Measurements from ENCODE around the gene USF3.
"Not testable (repeated sequence)": the region's sequence is repeated elsewhere in the genome, so short reads cannot be mapped to it uniquely, and the experiment has no call there.

USF3 gene

DNA sequence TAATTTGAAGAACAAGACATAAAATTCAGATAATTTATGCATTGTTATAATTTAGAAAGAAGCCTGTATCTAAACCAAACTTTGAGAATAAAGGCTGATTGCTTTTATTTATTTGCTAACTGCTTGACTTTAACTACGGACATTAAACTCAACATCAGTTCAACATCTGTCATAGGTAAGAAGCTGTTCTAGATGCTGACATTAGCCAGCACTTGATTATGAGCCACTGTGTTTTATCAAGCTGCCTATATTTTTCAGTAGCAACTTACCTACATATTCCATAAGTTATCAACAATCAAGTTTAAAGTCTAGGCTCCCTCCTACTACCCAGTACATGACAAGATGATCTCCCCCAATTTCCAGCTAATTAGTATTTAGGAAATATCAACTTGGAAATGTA, 42.1 kb downstream of the USF3 start:
- DNase-seq, result no peak

- no peak for DNase-seq
Observed at GRCh38 chr3:113649174-113649845, 47.1 kb downstream of the USF3 start.

- no peak for DNase-seq
Observed at GRCh38 chr3:113648524-113648923, 47.9 kb downstream of the USF3 start.

GRCh38 chr3:113643583-113643982, 52.9 kb downstream of the USF3 start:
- DNase-seq, result no peak

- DNase-seq, result no peak
Observed at GRCh38 chr3:113638910-113639309, 57.5 kb downstream of the USF3 start.

GRCh38 chr3:113637756-113638155, 58.7 kb downstream of the USF3 start:
- no peak for DNase-seq

GRCh38 chr3:113636034-113636433, 60.4 kb downstream of the USF3 start:
- not testable (repeated sequence) for DNase-seq

- no peak for DNase-seq
Observed at GRCh38 chr3:113634782-113635474, 61.5 kb downstream of the USF3 start.

DNA sequence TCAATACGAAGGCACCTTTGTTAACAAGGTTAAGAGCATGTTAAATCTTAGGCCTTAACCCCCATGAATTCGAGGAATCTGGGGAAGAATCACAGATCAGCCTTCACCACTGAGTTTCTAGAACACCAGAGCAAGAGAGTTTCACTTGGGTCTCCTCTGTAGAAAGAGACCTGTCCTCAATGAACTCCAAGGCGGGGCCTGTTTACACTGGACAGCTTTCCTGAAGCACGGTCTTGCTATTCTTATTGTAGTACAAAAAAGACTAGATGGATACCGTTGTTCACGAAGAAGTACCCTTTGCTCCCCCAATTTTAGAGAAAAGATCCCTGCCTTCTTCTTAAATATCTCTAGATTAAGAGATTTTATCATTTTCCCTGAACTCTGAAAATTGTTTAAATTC, 64.9 kb downstream of the USF3 start:
- no peak for DNase-seq

- no peak for DNase-seq
Observed at GRCh38 chr3:113630956-113631542, 65.4 kb downstream of the USF3 start.

DNA sequence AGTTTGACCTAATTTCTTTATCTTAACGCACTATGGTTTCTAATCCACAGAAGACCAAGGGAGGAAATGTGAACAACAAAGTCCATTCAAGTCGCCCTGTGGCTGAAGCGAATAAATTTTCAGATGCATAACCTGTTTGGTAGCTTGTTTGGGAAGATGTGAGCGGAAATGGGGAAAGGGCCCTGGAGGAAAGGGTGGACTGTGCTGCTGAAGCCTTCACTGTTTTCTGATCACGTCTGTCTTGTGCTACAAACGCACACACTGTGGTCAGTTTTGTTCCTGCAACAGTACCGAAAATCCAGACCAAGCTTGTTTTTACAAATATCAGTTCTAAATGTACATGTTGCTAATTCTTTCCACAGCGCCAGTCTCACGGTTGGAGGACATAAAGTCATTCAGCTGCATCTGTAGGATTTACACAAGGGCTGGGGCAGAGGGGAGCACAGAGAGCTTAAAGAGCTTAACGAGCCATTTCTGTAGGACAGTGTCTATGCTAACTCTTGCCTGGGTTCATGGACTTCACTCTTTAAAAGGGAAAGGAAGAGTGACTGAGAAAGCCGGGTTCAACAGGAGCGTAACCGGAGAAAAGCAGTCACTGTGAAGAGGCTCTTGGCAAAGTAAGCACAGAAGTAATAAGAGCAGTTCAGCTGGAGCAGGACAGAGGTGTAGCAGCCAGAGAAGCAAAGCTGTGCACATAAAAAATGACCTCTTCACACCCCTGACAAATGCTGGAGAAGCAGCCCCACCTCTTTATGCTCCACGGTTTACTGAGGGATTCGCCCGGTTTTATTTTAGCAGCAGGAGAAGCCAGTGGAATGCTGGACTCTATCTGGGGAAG, 66.6 kb downstream of the USF3 start:
- no peak for DNase-seq

DNA sequence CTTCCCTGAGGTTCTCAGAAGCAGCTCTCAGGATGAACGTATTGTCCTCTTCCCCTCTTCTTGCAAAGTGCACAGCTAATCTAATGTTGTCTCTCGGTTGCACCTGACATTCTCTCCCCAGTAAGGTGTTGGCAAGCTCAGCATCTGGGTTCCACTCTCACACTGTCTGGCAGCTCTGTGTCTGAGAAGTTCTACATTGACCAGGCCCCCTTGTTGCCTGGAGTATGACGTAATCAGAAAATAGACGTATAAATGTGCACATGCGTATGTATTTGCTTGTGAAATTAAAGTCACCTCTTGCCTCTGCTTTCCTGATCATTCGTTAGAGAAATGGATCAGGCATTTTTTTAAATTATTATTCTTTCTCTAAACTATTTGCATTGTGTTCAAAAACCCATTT, 67.7 kb downstream of the USF3 start:
- DNase-seq, result no peak

GRCh38 chr3:113628316-113628715, 68.1 kb downstream of the USF3 start:
- no peak for DNase-seq

DNA sequence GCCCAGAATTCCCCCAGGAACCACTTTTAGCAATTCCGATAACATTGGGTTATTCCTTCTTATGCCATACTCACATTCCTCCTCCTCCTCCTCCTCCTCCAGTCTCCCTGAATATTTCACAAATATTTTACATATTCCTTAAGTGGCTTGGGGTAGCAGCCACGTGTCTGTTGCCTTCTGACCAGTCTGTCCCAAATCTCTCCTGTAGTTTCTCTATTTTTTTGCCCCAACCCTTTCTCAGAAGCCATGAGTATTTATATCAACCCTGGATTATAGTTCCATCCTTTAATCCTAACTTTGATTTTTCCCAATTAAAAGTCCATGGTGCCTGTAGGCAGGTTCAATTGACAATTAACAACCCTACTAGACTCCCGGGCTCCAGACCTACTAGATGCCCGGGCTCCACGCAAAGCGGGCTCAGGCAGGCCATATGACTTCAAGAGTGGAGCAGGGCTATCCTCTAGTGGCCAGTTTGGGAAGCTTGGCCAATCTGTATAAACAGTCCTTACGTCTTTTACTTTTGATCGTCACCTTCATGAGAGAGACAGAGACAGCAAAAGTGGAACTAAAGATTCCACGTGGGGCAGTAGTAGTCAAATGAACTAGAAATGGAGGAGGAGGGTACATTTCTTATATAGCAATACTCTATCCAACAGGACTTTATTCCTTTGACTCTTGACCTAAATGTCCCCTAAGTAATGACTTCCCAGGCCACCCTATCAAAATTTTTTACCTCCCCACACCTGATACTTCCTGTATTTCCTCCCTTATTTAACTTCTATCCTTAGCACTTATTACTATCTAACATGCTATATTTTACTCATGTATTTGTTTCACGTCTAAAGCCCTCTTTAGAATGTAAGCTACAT, 69.7 kb downstream of the USF3 start:
- DNase-seq, result no peak

- no peak for DNase-seq
Observed at GRCh38 chr3:113625834-113626233, 70.6 kb downstream of the USF3 start.

DNA sequence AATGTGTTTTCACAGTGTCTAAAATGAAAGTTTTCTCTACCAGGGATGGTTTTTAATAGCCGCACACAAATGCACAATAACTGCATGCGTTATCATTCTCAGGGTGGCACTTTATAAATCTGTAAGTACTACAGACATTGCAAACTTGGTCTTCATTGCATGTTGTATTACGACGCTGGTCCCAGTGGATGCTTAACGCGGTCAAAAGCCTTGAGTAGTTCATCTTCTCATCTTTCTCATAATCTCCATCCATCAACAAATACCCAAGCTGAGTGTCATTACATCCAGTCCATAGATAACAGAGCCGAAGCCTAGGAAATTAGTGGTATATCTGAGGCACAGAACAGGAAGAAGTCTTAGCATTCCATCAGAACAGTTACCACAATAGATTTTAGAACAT, 72.6 kb downstream of the USF3 start:
- no peak for DNase-seq

DNA sequence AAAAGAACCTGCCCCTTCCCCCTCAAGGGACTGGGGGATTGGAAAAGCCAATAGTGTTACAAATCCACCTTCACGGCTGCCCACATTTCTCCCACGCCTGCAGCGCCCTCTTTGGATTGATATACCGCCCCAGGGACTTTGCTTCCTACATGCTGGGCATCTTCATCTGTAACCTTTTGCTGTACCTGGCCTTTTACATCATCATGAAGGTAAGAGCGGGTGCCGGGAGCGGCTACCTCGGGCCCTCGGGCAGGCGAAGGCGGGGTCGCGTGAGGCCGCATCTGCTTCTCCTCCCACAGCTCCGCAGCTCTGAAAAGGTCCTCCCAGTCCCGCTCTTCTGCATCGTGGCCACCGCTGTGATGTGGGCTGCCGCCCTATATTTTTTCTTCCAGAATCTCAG, 73.1 kb downstream of the USF3 start:
- DNase-seq, result no peak

GRCh38 chr3:113620091-113620490, 76.4 kb downstream of the USF3 start:
- DNase-seq, result no peak

GRCh38 chr3:113617726-113618125, 78.7 kb downstream of the USF3 start:
- no peak for DNase-seq

DNA sequence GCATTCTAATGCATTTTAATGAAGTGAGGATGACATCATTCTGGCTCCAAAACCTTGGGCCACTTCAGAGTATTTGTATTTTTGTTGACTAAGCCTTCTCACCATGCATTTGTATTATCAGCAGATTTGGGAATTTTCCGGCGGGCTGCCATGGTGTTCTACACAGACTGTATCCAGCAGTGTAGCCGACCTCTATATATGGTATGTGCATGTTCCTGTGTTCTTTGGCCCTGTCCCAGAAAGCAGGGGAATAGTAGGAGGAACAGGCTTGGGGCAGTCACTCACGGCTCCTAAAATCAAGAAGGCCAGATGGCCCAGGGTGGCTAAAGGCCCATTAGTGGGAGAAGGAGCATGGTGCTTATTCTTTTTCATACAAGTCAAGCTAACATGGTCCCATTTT, 80.5 kb downstream of the USF3 start:
- DNase-seq, result no peak

DNA sequence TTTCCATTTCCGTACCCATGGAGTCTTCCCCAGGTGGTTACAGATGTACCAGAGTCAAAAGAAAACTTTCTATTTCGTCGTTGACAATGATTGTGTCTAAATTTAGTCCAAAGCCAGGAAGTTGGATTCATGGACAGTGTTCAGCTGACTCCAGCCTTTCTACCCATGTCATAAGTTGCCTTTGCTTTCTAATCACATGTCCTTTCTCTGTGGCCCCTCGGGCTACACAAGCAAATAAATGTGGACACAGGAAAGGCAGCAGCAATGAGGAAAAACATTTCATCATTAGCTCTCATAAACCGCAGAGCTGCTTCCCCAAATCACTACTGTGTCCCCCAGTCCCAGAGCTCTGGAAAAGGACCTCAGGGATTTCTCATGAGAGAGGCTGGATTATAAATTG, 82.0 kb downstream of the USF3 start:
- DNase-seq, result no peak

GRCh38 chr3:113607219-113607596, 89.2 kb downstream of the USF3 start:
- no peak for DNase-seq
